NCI-H2081 (cell line): ENCODE data around the gene ZNF585A.
A peak's percentile ranks its signal among the peaks of the same experiment; 100 is the strongest.
"Not testable (repeated sequence)": the region's sequence is repeated elsewhere in the genome, so short reads cannot be mapped to it uniquely, and the experiment has no call there.

ENCODE experiments used
- DNase-seq, 2 experiments: peaks; one replicate each; lab custom pipeline; 2025; lab: John Stamatoyannopoulos, UW

ZNF585A gene

GRCh38 chr19:37172368-37173366 is at the start of gene ZNF585A:
Gene ZNF585A (minus strand): TSS chr19:37172695. CDS start chr19:37169910, 2,785 bp downstream.
- peak; percentile 87 to 93 for DNase-seq

GRCh38 chr19:37221136-37221535 is 48.6 kb upstream of the ZNF585A start:
- DNase-seq: no peak

- DNase-seq: no peak
These were observed 47.9 kb upstream of the ZNF585A start for GRCh38 chr19:37220383-37220782.

- no peak for DNase-seq
These were observed 46.1 kb upstream of the ZNF585A start for GRCh38 chr19:37218592-37218935.

- peak; percentile 78 to 87 for DNase-seq
These were observed 45.5 kb upstream of the ZNF585A start, which contains the start of gene ZNF383 for GRCh38 chr19:37217775-37218591. Gene ZNF383 (plus strand): TSS chr19:37218214. CDS start chr19:37230454, 12,240 bp downstream.

- DNase-seq: no peak
These were observed 44.9 kb upstream of the ZNF585A start for GRCh38 chr19:37217480-37217774.

- no peak for DNase-seq
These were observed 25.3 kb upstream of the ZNF585A start for GRCh38 chr19:37197768-37198167.

- DNase-seq: not testable (repeated sequence)
These were observed 24.6 kb upstream of the ZNF585A start for GRCh38 chr19:37197115-37197514.

GRCh38 chr19:37195248-37195647 is 22.8 kb upstream of the ZNF585A start:
- not testable (repeated sequence) for DNase-seq

- DNase-seq: not testable (repeated sequence)
These were observed 13.6 kb upstream of the ZNF585A start for GRCh38 chr19:37186071-37186470.

GRCh38 chr19:37165635-37166034 is 6.9 kb downstream of the ZNF585A start:
- DNase-seq: no peak

GRCh38 chr19:37160153-37160552 is 12.3 kb downstream of the ZNF585A start:
- no peak for DNase-seq

GRCh38 chr19:37148214-37148613 is 24.3 kb downstream of the ZNF585A start:
- DNase-seq: no peak

GRCh38 chr19:37136111-37136510 is 36.4 kb downstream of the ZNF585A start:
- no peak for DNase-seq

GRCh38 chr19:37128821-37129177 is 43.7 kb downstream of the ZNF585A start:
- no peak for DNase-seq

- no peak for DNase-seq
These were observed 44.3 kb downstream of the ZNF585A start for GRCh38 chr19:37127999-37128820.

- DNase-seq: not testable (repeated sequence)
These were observed 50.4 kb downstream of the ZNF585A start for GRCh38 chr19:37122093-37122492.

- DNase-seq: no peak
These were observed 58.5 kb downstream of the ZNF585A start for GRCh38 chr19:37114001-37114400.

- not testable (repeated sequence) for DNase-seq
These were observed 60.7 kb downstream of the ZNF585A start for GRCh38 chr19:37111753-37112152.

GRCh38 chr19:37104135-37104534 is 68.4 kb downstream of the ZNF585A start:
- not testable (repeated sequence) for DNase-seq

GRCh38 chr19:37098570-37098969 is 73.9 kb downstream of the ZNF585A start:
- no peak for DNase-seq

GRCh38 chr19:37095859-37096258 is 76.6 kb downstream of the ZNF585A start:
- no peak for DNase-seq
